ENCODE measurements around the gene UBXN2A.

The UBXN2A gene

GRCh38 chr2:23939987-23940717 is at the start of gene UBXN2A:
Gene UBXN2A (plus strand): TSS chr2:23940463. CDS start chr2:23958315, 17,852 bp downstream.
- DNase-seq = peak; percentile 71 to 83

GRCh38 chr2:23900133-23900532 is 40.1 kb upstream of the UBXN2A start:
- no peak for DNase-seq

GRCh38 chr2:23900541-23901322 is 39.5 kb upstream of the UBXN2A start:
- DNase-seq = peak; percentile 69 to 74

DNA sequence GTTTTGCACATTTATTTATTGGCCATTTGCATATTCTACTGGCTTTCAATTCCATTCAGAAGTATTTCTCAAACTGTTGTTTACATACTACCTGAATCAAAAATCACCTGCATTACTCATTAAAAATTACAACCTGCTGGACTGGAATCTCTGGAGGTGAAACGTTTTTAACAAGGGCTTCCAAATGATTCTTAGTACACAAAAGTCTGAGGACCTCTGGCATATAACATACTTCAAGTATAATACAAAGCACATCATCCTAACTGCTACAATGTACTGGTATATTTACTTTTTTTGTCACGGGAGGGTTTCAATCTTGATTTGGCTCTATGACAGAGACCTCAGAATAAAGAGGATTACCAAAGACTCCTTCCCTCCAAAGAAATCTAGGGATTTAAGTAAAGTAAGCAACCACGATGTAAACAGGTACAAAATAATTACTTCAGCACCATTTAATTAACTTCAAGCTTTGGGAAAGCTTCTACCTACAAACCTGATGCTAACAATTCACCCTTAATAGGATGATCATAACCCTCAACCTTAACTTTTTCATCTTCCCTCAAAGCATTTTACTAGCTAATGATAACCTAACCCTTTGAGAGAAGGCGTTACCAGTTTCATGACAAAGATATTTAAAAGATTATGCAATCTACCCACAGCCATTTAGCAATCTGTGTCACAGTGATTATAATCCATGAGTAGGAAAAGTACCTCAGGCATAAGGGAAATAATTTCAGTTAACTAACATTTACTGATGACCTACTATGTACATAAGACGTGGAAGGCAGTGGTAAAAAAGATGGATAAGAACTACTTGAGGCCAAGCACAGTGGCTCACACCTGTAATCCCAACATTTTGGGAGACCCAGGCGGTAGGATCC is 38.1 kb upstream of the UBXN2A start:
- peak; percentile 84 for DNase-seq

DNA sequence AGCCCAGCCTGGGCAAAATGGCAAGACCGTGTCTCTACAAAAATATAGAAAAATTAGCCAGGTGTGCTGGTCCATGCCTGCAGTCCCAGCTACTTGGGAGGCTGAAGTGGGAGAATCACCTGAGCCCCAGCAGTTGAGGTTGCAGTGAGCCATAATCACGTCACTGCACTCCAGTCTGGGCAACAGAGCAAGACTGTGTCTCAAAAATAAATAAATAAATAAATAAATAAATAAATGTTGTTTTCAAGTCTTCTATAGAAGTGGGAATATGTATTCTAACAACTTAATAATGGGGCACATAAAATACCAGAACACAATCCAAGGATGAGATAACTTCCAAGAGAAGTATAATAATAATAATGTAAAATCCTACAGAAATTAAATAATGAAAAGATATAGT is 37.2 kb upstream of the UBXN2A start:
- no peak for DNase-seq

- no peak for DNase-seq
Measured at GRCh38 chr2:23904215-23904614, 36.0 kb upstream of the UBXN2A start.

DNA sequence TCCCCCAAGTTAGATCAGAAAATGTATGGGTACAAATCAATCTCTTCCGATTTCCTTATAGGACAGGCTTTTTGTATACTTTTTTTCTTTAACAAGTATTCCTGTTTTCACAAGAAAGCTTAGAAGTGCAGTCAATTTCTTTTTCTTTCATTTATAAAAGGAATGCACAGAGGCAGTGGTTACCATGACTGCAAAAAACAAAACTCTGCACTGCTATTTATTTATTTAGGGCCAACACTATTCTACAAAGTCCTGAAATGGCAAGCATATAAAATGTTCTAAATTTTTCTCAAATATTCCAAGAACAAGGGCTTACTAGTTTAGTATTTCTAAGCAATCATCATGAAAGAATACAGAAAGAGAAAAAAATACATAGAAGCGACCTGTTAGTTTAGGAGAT is 35.6 kb upstream of the UBXN2A start:
- DNase-seq = no peak

DNA sequence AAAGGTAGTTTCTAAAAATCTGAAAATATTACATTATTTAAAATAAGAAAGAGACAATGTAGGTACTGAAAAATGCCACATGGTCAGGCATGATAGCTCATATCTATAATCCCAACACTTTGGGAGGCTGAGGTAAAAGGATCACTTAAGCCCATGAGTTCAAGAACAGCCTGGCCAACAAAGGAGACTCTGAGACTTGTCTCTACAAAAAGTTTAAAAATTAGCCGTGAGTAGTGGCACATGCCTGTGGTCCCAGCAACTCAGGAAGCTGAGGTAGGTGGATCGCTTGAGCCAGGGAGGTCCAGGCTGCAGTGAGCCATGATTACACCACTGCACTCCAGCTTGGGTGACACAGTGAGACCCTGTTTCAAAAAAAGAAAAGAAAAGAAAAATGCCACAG is 35.1 kb upstream of the UBXN2A start:
- no peak for DNase-seq

GRCh38 chr2:23912054-23912453 is 28.2 kb upstream of the UBXN2A start:
- no peak for DNase-seq

DNA sequence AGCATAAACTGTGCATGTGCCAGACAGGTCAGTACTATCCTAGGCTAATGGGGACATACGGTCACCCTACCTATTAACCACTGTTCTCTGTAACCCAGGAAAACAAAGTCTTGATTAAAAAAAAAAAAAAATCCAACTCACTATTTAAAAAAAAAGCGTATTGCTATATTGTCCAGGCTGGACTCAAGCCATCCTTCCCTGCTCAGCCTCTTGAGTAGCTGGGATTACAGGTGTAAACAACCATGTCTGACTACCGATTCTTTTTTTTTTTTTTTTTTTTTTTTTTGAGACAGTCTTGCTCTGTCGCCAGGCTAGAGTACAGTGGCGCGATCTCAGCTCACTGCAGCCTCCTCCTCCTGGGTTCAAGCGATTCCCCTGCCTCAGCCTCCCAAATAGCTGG is 24.9 kb upstream of the UBXN2A start:
- no peak for DNase-seq

GRCh38 chr2:23916727-23917405 is 23.4 kb upstream of the UBXN2A start:
- no peak for DNase-seq

- DNase-seq = no peak
Measured at GRCh38 chr2:23918837-23919489, 21.3 kb upstream of the UBXN2A start.

GRCh38 chr2:23924589-23925359 is 15.5 kb upstream of the UBXN2A start:
- DNase-seq = no peak

GRCh38 chr2:23925702-23926289 is 14.5 kb upstream of the UBXN2A start:
- DNase-seq = peak; percentile 86

GRCh38 chr2:23926290-23926749 is 13.9 kb upstream of the UBXN2A start:
- no peak for DNase-seq

GRCh38 chr2:23926750-23927571 is 13.3 kb upstream of the UBXN2A start, which contains the start of gene ATAD2B:
Gene ATAD2B (minus strand): TSS chr2:23927123. CDS start chr2:23926770, 353 bp downstream.
- DNase-seq = peak; percentile 93 to 97

DNA sequence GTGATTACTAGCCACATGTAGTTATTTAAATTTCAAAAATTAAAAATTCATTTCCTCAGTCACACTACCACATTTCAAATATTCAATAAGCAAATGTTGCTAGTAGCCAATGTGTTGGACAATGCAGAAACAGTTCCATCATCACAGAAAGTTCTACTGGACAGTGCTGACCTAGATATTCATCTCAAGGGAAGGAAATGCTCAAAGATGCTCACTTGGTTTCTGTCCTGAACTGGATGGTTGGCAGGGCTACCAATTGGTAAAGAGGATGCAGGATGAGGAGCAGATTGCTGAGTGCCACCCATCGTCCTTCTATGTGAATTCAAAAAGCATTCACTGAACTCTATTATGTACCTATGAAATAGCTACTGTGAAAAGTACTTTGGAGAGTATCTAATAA is 6.0 kb upstream of the UBXN2A start:
- no peak for DNase-seq

- peak; percentile 30 to 37 for DNase-seq
Measured at GRCh38 chr2:23940718-23941620, 706 bp downstream of the UBXN2A start.

GRCh38 chr2:23941644-23942043 is 1.4 kb downstream of the UBXN2A start:
- DNase-seq = no peak

Measured in inflammatory macrophage treated with lipopolysaccharide for 1 hour (primary cell).